GM12891 (cell line): ENCODE measurements around the gene OTULIN.

ENCODE experiments used
- DNase-seq: peaks from one replicate; pipeline ENCODE4 v3.0.0; 2011; ENCODE audit warnings: low spot score; ENCODE audit not compliant: insufficient read length
- FAIRE-seq: peaks from 2 replicates; lab custom pipeline; 2011; peaks lifted over from hg19 to GRCh38; lab: Jason Lieb, UNC
- PAX5 ChIP-seq: IDR thresholded peaks from 2 replicates; pipeline ENCODE4 v1.6.1; 2011; ENCODE audit warnings: low read length, moderate library complexity, mild to moderate bottlenecking; ENCODE audit not compliant: insufficient read depth, severe bottlenecking
- POLR2A ChIP-seq: IDR thresholded peaks from 2 replicates; pipeline ENCODE4 v1.6.1; 2011; ENCODE audit warnings: low read depth, low read length, control low read depth
- POLR2AphosphoS5 ChIP-seq: IDR thresholded peaks from 2 replicates; pipeline ENCODE4 v1.6.1; 2011; ENCODE audit warnings: low read depth, low read length, control low read depth
- POU2F2 ChIP-seq: IDR thresholded peaks from 2 replicates; pipeline ENCODE4 v1.6.1; 2011; ENCODE audit warnings: low read depth, mild to moderate bottlenecking, control low read depth, low read length, moderate library complexity
- SPI1 ChIP-seq: IDR thresholded peaks from 2 replicates; pipeline ENCODE4 v1.6.1; 2011; ENCODE audit warnings: low read depth, low read length, control low read depth
- TAF1 ChIP-seq: IDR thresholded peaks from 2 replicates; pipeline ENCODE4 v1.6.1; 2011; ENCODE audit warnings: low read depth, low read length, control low read depth

Gene OTULIN

GRCh38 chr5:14667290-14667689 is 2.8 kb downstream of the OTULIN start:
- DNase-seq: no peak

GRCh38 chr5:14667770-14668169 is 3.3 kb downstream of the OTULIN start:
- no peak for DNase-seq
- FAIRE-seq: no peak
- no peak for TF ChIP-seq POLR2A
- no peak for TF ChIP-seq POU2F2
- TF ChIP-seq PAX5: no peak
- no peak for TF ChIP-seq SPI1
- TF ChIP-seq TAF1: no peak
- TF ChIP-seq POLR2AphosphoS5: no peak

More at GRCh38 chr5:14667290-14667689, 2.8 kb downstream of the OTULIN start:
- TF ChIP-seq SPI1: no peak
- no peak for TF ChIP-seq PAX5
- no peak for TF ChIP-seq TAF1
- TF ChIP-seq POLR2AphosphoS5: no peak
- no peak for FAIRE-seq

- TF ChIP-seq PAX5 (no peak), SPI1 (no peak), TAF1 (no peak), POU2F2 (no peak; the same call in 1 of the 2 replicates), POLR2AphosphoS5 (no peak), POLR2A (no peak)
- DNase-seq (no peak), FAIRE-seq (peak; percentile 82)
These were observed 3.7 kb downstream of the OTULIN start for GRCh38 chr5:14668181-14668591.

- no peak for DNase-seq
- TF ChIP-seq TAF1: no peak
- TF ChIP-seq POU2F2: no peak
- no peak for TF ChIP-seq PAX5
- no peak for TF ChIP-seq POLR2AphosphoS5
- TF ChIP-seq SPI1: no peak
- no peak for TF ChIP-seq POLR2A
- no peak for FAIRE-seq
These were observed 4.9 kb downstream of the OTULIN start for GRCh38 chr5:14669415-14669814.

- DNase-seq (no peak), FAIRE-seq (no peak)
- no peak for TF ChIP-seq PAX5
- TF ChIP-seq TAF1: no peak
- no peak for TF ChIP-seq POLR2AphosphoS5
- TF ChIP-seq POLR2A: no peak
- TF ChIP-seq SPI1: no peak
- no peak for TF ChIP-seq POU2F2
These were observed 5.5 kb downstream of the OTULIN start for GRCh38 chr5:14669975-14670374.

- FAIRE-seq: no peak
- DNase-seq: no peak
- no peak for TF ChIP-seq POLR2AphosphoS5
- no peak for TF ChIP-seq POU2F2
- TF ChIP-seq POLR2A: no peak
- no peak for TF ChIP-seq SPI1
- TF ChIP-seq PAX5: no peak
These were observed 6.9 kb downstream of the OTULIN start for GRCh38 chr5:14671414-14671813.

- DNase-seq (no peak), FAIRE-seq (peak; percentile 58)
- TF ChIP-seq SPI1: peak; percentile 51; the same call in 1 of the 2 replicates
- TF ChIP-seq POLR2AphosphoS5: no peak
These were observed 7.6 kb downstream of the OTULIN start for GRCh38 chr5:14672082-14672481.

GRCh38 chr5:14672484-14673394 is 8.2 kb downstream of the OTULIN start:
- TF ChIP-seq SPI1: no peak
- no peak for TF ChIP-seq POU2F2
- TF ChIP-seq POLR2A: no peak
- no peak for TF ChIP-seq PAX5
- no peak for TF ChIP-seq POLR2AphosphoS5
- TF ChIP-seq TAF1: no peak
- DNase-seq (no peak), FAIRE-seq (no peak)

- DNase-seq (no peak), FAIRE-seq (no peak)
- TF ChIP-seq PAX5: no peak
- TF ChIP-seq POLR2A: no peak
- no peak for TF ChIP-seq TAF1
- no peak for TF ChIP-seq POLR2AphosphoS5
- no peak for TF ChIP-seq SPI1
- no peak for TF ChIP-seq POU2F2
These were observed 8.9 kb downstream of the OTULIN start for GRCh38 chr5:14673443-14673842.
